ENCODE results near the gene GBP4.

The GBP4 gene

DNA sequence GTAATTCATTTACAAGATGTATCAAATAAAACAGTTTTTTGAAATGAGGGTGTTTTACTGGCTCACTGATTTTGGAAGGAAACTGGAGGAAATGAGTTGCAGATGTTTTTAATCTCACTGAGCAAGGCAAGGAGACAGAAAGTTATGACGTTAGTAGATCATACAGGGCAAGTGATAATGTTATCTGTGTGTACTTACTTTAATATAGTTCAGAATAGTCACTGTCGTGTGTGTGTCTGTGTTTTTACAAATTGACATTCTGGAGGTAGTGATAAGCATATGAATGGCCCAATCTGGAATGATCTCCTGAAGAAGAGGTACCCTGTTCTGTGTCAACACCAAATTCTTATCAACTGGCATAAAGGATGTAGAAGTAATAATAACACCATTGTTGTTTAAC, 1.9 kb upstream of the GBP4 start:
- Histone ChIP-seq H3K27ac (ENCODE audit: low read depth, low read length) (no peak overlapping the region), H2AFZ (ENCODE audit: low read length, unreplicated experiment) (no peak overlapping the region), H3K4me1 (ENCODE audit: control insufficient read depth, insufficient read depth, low read length, unreplicated experiment) (peaks cover 5% of the 10 kb centered on the region), H3K4me3 (ENCODE audit: low read depth, low read length) (no peak overlapping the region), H3K36me3 (ENCODE audit: insufficient read depth, low read length) (no peaks in the 10 kb centered on the region), H3K79me2 (ENCODE audit: control insufficient read depth, insufficient read depth, low read length, unreplicated experiment) (no peaks in the 10 kb centered on the region), H3K27me3 (ENCODE audit: insufficient read depth, low read length) (no peaks in the 10 kb centered on the region)

GRCh38 chr1:89199525-89200031, 836 bp upstream of the GBP4 start:
- H3K27ac ChIP-seq (ENCODE audit: low read depth, low read length) = 0 out of 2 replicates have a peak overlapping the region, but pooled peaks have one; percentile 26
- peak overlapping the region; percentile 93 for H3K4me3 ChIP-seq (ENCODE audit: low read depth, low read length)
- peak overlapping the region; percentile 85 for H2AFZ ChIP-seq (ENCODE audit: low read length, unreplicated experiment)

DNA sequence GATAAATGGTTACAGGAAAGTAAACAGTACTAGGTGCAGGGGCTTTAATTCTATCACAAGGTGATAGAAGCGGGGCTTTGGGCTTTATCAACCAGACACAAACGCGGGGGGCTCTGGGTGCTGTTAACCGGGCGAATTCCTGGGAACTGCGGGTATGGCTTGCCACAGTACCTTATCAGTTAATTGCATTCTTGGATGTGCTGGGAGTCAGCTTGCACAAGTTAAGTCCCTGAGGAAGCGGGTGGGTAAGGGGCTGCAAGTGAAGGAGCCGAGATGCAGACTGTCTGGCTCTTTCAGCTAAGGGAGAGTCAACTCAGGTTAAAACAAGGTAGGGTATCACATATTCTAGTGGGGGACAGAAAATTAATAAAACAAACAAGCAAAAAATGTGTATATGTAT, 661 bp downstream of the GBP4 start:
- Histone ChIP-seq H3K4me1 (ENCODE audit: control insufficient read depth, insufficient read depth, low read length, unreplicated experiment) (peaks cover 5% of the 10 kb centered on the region), H3K27me3 (ENCODE audit: insufficient read depth, low read length) (no peaks in the 10 kb centered on the region), H3K4me3 (ENCODE audit: low read depth, low read length) (peak overlapping the region; percentile 93), H3K36me3 (ENCODE audit: insufficient read depth, low read length) (no peaks in the 10 kb centered on the region), H3K79me2 (ENCODE audit: control insufficient read depth, insufficient read depth, low read length, unreplicated experiment) (no peaks in the 10 kb centered on the region), H3K27ac (ENCODE audit: low read depth, low read length) (no peak overlapping the region), H2AFZ (ENCODE audit: low read length, unreplicated experiment) (peak overlapping the region; percentile 85)

More at GRCh38 chr1:89199525-89200031, 836 bp upstream of the GBP4 start:
- Histone ChIP-seq H3K4me1 (ENCODE audit: control insufficient read depth, insufficient read depth, low read length, unreplicated experiment) (peaks cover 5% of the 10 kb centered on the region), H3K27me3 (ENCODE audit: insufficient read depth, low read length) (no peaks in the 10 kb centered on the region), H3K79me2 (ENCODE audit: control insufficient read depth, insufficient read depth, low read length, unreplicated experiment) (no peaks in the 10 kb centered on the region), H3K36me3 (ENCODE audit: insufficient read depth, low read length) (no peaks in the 10 kb centered on the region)

DNA sequence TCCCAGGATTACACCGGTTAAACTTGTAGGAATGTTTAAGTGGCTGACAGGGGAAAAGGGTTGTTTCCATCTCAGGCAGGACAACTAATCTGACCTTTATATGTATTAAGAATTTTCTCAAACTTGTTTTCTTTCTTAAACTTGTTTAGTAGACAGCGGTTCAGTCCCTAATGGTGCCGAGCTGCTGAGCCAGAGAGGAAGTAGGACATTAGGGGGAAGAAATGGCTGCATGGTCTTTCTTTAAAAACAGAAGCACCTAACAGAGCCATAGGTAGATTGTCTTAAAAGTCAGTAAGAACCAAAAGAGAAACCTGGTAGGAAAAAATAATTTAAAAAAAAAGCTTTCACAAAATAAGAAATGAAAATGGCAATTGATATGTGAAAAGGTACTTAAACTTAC, 3.3 kb downstream of the GBP4 start:
- Histone ChIP-seq H3K4me1 (ENCODE audit: control insufficient read depth, insufficient read depth, low read length, unreplicated experiment) (peaks cover 5% of the 10 kb centered on the region), H3K4me3 (ENCODE audit: low read depth, low read length) (no peak overlapping the region), H3K27ac (ENCODE audit: low read depth, low read length) (no peak overlapping the region), H2AFZ (ENCODE audit: low read length, unreplicated experiment) (no peak overlapping the region), H3K36me3 (ENCODE audit: insufficient read depth, low read length) (no peaks in the 10 kb centered on the region), H3K27me3 (ENCODE audit: insufficient read depth, low read length) (no peaks in the 10 kb centered on the region), H3K79me2 (ENCODE audit: control insufficient read depth, insufficient read depth, low read length, unreplicated experiment) (no peaks in the 10 kb centered on the region)

DNA sequence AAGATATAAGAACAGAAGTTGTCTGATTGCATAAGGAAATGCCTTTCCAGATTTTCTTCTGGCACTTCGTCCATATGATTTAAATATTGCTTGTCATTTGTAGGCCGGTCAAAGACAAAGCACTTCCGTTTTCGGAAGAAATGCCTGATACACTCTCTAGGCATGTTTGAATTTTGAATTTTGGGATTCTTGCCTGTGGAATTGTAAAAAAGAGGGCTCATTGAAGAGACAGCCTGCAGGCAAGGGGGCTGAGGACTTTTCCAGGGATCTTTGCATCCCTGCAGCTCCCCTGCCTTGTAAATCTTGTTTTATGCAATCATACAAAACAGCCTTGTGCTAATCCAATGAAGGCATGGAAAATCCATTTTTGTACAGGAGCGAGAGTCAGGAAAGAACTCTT, 7.4 kb downstream of the GBP4 start:
- no peaks in the 10 kb centered on the region for H3K36me3 ChIP-seq (ENCODE audit: insufficient read depth, low read length)
- H3K79me2 ChIP-seq (ENCODE audit: control insufficient read depth, insufficient read depth, low read length, unreplicated experiment) = no peaks in the 10 kb centered on the region
- no peak overlapping the region for H3K4me3 ChIP-seq (ENCODE audit: low read depth, low read length)
- H3K27ac ChIP-seq (ENCODE audit: low read depth, low read length) = no peak overlapping the region
- no peaks in the 10 kb centered on the region for H3K4me1 ChIP-seq (ENCODE audit: control insufficient read depth, insufficient read depth, low read length, unreplicated experiment)
- no peak overlapping the region for H2AFZ ChIP-seq (ENCODE audit: low read length, unreplicated experiment)
- H3K27me3 ChIP-seq (ENCODE audit: insufficient read depth, low read length) = no peaks in the 10 kb centered on the region

DNA sequence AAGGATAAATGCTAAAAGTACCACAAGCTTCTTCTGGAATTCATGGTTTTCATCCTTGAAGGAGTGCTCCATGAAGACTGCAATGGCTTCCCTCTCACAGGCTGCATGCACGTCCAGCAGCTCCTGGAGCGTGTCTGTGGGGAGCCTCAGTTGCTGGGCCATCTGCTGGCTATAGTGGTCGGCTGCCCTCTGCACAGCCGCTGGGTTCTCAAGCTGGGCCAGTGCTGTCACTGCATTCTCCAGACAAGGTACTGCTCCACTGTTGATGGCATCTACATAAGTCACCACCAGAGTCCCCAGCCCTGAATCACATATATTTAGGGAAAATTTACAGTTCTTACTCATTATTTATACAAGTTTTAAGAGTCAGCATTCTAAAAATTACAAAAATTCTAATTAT, 8.7 kb downstream of the GBP4 start:
- no peaks in the 10 kb centered on the region for H3K36me3 ChIP-seq (ENCODE audit: insufficient read depth, low read length)
- no peak overlapping the region for H3K4me3 ChIP-seq (ENCODE audit: low read depth, low read length)
- H2AFZ ChIP-seq (ENCODE audit: low read length, unreplicated experiment) = no peak overlapping the region
- H3K79me2 ChIP-seq (ENCODE audit: control insufficient read depth, insufficient read depth, low read length, unreplicated experiment) = no peaks in the 10 kb centered on the region
- no peaks in the 10 kb centered on the region for H3K4me1 ChIP-seq (ENCODE audit: control insufficient read depth, insufficient read depth, low read length, unreplicated experiment)
- H3K27me3 ChIP-seq (ENCODE audit: insufficient read depth, low read length) = no peaks in the 10 kb centered on the region
- H3K27ac ChIP-seq (ENCODE audit: low read depth, low read length) = no peak overlapping the region

DNA sequence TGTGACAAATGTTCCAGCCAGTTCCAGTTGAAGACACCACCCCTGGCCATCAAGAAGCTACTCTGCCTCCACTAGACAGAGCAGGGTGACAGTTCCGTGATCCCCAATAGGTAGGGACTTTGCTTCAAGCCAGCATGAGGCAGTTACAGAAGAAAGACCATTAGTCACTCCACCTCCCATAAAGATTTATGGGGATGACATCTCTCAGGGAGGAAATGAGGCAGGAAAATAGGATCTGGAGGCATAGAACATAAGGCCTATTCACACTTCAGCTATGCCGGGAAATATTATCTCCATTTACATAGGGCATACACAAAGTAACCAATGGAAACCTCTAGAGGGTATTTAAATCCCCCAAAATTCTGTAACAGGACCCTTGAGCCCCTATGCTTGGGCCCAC, 19.4 kb downstream of the GBP4 start:
- no peaks in the 10 kb centered on the region for H3K79me2 ChIP-seq (ENCODE audit: control insufficient read depth, insufficient read depth, low read length, unreplicated experiment)
- H3K36me3 ChIP-seq (ENCODE audit: insufficient read depth, low read length) = peaks cover 6% of the 10 kb centered on the region; the same call in 1 of the 2 replicates
- H3K4me3 ChIP-seq (ENCODE audit: low read depth, low read length) = no peak overlapping the region
- no peak overlapping the region for H3K27ac ChIP-seq (ENCODE audit: low read depth, low read length)
- H2AFZ ChIP-seq (ENCODE audit: low read length, unreplicated experiment) = no peak overlapping the region
- no peaks in the 10 kb centered on the region; the same call in 1 of the 2 replicates for H3K27me3 ChIP-seq (ENCODE audit: insufficient read depth, low read length)
- H3K4me1 ChIP-seq (ENCODE audit: control insufficient read depth, insufficient read depth, low read length, unreplicated experiment) = no peaks in the 10 kb centered on the region

DNA sequence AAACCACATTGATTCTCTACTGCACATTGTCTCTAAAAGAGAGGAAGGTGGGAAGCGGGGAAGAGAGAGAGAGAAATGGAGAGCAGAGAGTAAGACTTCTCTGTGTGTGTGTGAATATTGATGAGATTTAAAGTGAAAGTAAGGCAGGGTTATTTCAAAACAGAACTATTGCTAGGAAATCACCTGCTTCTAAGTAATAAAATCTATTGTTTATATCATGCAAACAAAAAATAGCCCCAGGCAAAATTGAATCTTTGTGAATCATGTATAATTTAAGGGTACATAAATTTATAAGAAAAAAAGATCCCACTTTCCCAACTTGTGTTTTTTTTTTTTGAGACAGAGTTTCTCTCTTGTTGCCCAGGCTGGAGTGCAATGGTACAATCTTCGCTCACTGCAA, 21.8 kb downstream of the GBP4 start:
- Histone ChIP-seq H3K79me2 (ENCODE audit: control insufficient read depth, insufficient read depth, low read length, unreplicated experiment) (no peaks in the 10 kb centered on the region), H3K4me1 (ENCODE audit: control insufficient read depth, insufficient read depth, low read length, unreplicated experiment) (no peaks in the 10 kb centered on the region), H3K4me3 (ENCODE audit: low read depth, low read length) (peak overlapping the region; percentile 17; the same call in 1 of the 2 replicates), H3K27ac (ENCODE audit: low read depth, low read length) (no peak overlapping the region), H2AFZ (ENCODE audit: low read length, unreplicated experiment) (peak overlapping the region; percentile 57), H3K36me3 (ENCODE audit: insufficient read depth, low read length) (no peaks in the 10 kb centered on the region), H3K27me3 (ENCODE audit: insufficient read depth, low read length) (no peaks in the 10 kb centered on the region; the same call in 1 of the 2 replicates)

DNA sequence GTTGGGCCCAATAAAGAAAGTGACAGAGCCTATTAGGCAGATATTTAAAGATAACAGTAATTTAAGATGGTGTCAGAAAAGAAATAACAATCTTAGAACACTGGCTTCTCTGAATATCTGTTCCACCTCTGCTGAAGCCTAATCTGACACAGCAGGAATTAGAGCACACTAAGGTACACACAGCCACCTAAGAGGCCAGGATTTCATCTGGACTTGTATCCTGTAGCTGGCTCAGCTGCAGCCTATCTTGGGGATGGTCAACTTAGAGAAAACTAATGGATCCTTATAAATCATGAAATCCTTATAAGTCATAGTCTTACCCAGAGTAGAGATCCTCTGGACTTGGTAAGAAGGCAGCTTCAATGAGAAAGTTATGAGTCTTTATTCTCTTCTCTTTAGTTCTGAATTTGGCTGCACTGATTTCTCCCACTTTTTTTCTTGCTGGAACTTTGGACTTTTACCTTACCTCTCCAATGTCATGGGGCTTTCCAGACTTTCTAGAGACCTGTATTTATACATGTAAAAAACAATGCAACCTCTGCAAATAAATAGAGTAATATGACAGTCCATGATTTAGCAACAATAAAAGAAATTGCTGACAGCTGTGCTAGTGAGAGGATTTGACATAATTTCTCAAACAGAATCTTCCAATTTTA, 23.0 kb downstream of the GBP4 start, which contains the start of gene GBP7:
TSS of gene GBP7 (minus strand) at position 403 of the 656 bp plus-strand sequence. CDS start 4,068 bp downstream, outside the sequence.
- no peaks in the 10 kb centered on the region; the same call in 1 of the 2 replicates for H3K27me3 ChIP-seq (ENCODE audit: insufficient read depth, low read length)
- H3K79me2 ChIP-seq (ENCODE audit: control insufficient read depth, insufficient read depth, low read length, unreplicated experiment) = no peaks in the 10 kb centered on the region
- no peaks in the 10 kb centered on the region for H3K4me1 ChIP-seq (ENCODE audit: control insufficient read depth, insufficient read depth, low read length, unreplicated experiment)
- no peak within 1 kb of the TSS for H3K27ac ChIP-seq (ENCODE audit: low read depth, low read length)
- peak within 1 kb of the TSS; percentile 17; the same call in 1 of the 2 replicates for H3K4me3 ChIP-seq (ENCODE audit: low read depth, low read length)
- H2AFZ ChIP-seq (ENCODE audit: low read length, unreplicated experiment) = peak within 1 kb of the TSS; percentile 57
- H3K36me3 ChIP-seq (ENCODE audit: insufficient read depth, low read length) = no peaks in the 10 kb centered on the region

GRCh38 chr1:89174491-89174890, 24.3 kb downstream of the GBP4 start:
- Histone ChIP-seq H3K27me3 (ENCODE audit: insufficient read depth, low read length) (no peaks in the 10 kb centered on the region; the same call in 1 of the 2 replicates), H3K4me3 (ENCODE audit: low read depth, low read length) (no peak overlapping the region), H2AFZ (ENCODE audit: low read length, unreplicated experiment) (no peak overlapping the region), H3K79me2 (ENCODE audit: control insufficient read depth, insufficient read depth, low read length, unreplicated experiment) (no peaks in the 10 kb centered on the region), H3K36me3 (ENCODE audit: insufficient read depth, low read length) (no peaks in the 10 kb centered on the region), H3K27ac (ENCODE audit: low read depth, low read length) (no peak overlapping the region), H3K4me1 (ENCODE audit: control insufficient read depth, insufficient read depth, low read length, unreplicated experiment) (no peaks in the 10 kb centered on the region)
